WERI-Rb-1 (cell line): Measurements from ENCODE around the gene SPINT2.

ENCODE experiments used
- DNase-seq: peaks from one replicate; pipeline ENCODE4 v3.0.0-alpha.2; 2020
- H3K27ac ChIP-seq: fragments of 250-450 bp; sonication (Bioruptor Pico); 2 replicates; pipeline ENCODE4 v1.5.1; 2020; ENCODE audit warnings: mild to moderate bottlenecking, moderate library complexity
- H3K27me3 ChIP-seq: fragments of 250-450 bp; sonication (Bioruptor Pico); 2 replicates; pipeline ENCODE4 v1.5.1; 2021; ENCODE audit warnings: mild to moderate bottlenecking, low read depth, moderate library complexity; ENCODE audit not compliant: insufficient read depth, severe bottlenecking
- H3K36me3 ChIP-seq: fragments of 250-450 bp; sonication (Bioruptor Pico); 2 replicates; pipeline ENCODE4 v1.5.1; 2020; ENCODE audit warnings: mild to moderate bottlenecking, moderate library complexity
- H3K4me3 ChIP-seq: 2 replicates; pipeline ENCODE4 v1.5.1; 2011; ENCODE audit warnings: low read depth, mild to moderate bottlenecking, control low read depth, low read length
- H3K9me3 ChIP-seq: fragments of 250-450 bp; sonication (Bioruptor Pico); 2 replicates; pipeline ENCODE4 v1.5.1; 2021; ENCODE audit warnings: mild to moderate bottlenecking, moderate library complexity; ENCODE audit not compliant: severe bottlenecking
- TF ChIP-seq, protein P1 (sequence below): IDR thresholded peaks from 2 replicates; pipeline ENCODE4 v1.5.1; 2011; ENCODE audit warnings: low read depth, mild to moderate bottlenecking, control low read depth, inconsistent platforms, low read length

SPINT2 gene

DNA sequence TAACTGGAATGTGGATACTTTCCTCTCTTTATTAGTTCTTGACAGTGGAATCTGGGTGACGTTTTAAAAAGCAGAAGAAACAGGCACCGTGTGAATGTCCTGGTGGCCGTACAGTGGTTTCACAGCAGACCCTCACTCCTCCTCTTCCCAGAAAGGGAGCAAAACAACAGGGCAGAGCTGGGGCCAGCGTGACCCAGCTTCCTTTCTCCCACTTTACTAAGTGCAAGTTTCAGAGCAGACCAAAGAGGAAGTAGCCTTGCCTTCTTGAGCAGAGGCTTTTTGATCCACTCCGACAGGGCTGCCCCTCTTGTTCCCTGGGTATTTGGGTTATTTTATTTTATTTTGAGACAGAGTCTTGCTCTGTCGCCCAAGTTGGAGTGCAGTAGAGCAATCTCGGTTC, 20.0 kb downstream of the SPINT2 start:
- H3K27me3 ChIP-seq = no peaks in the 10 kb centered on the region
- no peak overlapping the region for H3K4me3 ChIP-seq
- no peak for DNase-seq
- no peaks in the 10 kb centered on the region for H3K36me3 ChIP-seq
- no peaks in the 10 kb centered on the region for H3K9me3 ChIP-seq
- no peak overlapping the region for H3K27ac ChIP-seq
- TF ChIP-seq, protein P1, sequence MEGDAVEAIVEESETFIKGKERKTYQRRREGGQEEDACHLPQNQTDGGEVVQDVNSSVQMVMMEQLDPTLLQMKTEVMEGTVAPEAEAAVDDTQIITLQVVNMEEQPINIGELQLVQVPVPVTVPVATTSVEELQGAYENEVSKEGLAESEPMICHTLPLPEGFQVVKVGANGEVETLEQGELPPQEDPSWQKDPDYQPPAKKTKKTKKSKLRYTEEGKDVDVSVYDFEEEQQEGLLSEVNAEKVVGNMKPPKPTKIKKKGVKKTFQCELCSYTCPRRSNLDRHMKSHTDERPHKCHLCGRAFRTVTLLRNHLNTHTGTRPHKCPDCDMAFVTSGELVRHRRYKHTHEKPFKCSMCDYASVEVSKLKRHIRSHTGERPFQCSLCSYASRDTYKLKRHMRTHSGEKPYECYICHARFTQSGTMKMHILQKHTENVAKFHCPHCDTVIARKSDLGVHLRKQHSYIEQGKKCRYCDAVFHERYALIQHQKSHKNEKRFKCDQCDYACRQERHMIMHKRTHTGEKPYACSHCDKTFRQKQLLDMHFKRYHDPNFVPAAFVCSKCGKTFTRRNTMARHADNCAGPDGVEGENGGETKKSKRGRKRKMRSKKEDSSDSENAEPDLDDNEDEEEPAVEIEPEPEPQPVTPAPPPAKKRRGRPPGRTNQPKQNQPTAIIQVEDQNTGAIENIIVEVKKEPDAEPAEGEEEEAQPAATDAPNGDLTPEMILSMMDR = no peak

DNA sequence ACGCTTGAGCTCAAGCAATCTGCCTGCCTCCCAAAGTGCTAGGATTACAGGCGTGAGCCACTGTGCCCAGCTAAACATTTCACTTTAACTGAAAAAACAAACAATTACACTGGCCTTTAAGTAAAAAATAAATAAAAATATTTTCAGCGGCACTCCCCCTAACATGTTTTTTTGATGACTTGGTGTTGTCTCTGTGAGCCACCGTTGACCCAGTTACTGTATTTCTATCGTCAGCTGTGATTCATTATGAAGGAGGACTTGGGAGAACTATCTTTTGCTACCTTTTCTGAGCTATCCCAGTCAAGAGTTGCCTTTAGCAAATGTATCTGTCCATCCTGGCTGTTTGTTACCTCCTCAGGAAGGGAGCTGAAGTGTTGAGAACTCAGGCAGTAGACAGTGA, 21.2 kb downstream of the SPINT2 start:
- Histone ChIP-seq H3K9me3 (no peaks in the 10 kb centered on the region), H3K27ac (no peak overlapping the region), H3K36me3 (no peaks in the 10 kb centered on the region), H3K4me3 (no peak overlapping the region), H3K27me3 (no peaks in the 10 kb centered on the region)
- DNase-seq = no peak
- TF ChIP-seq, protein P1 = no peak

DNA sequence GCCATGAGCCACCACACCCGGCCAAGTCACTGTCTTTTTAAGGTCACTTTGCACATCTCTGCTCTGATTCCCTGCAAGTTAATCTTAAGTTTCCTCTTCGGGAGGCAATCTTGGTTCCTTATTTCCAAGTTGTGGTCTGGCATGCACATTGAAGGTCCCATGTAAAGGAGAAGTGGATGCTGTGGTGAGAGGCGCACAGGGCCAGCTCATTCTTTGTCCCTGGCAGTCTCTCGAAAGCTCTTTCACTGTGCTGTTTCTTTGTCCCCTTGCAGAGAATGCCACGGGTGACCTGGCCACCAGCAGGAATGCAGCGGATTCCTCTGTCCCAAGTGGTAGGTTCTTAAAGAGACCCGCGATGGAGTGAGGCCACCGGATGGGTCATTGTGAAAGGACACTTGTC, 23.2 kb downstream of the SPINT2 start:
- no peak for DNase-seq
- no peaks in the 10 kb centered on the region for H3K27me3 ChIP-seq
- H3K4me3 ChIP-seq = no peak overlapping the region
- H3K36me3 ChIP-seq = no peaks in the 10 kb centered on the region
- no peak overlapping the region for H3K27ac ChIP-seq
- TF ChIP-seq, protein P1 = no peak
- no peaks in the 10 kb centered on the region for H3K9me3 ChIP-seq

DNA sequence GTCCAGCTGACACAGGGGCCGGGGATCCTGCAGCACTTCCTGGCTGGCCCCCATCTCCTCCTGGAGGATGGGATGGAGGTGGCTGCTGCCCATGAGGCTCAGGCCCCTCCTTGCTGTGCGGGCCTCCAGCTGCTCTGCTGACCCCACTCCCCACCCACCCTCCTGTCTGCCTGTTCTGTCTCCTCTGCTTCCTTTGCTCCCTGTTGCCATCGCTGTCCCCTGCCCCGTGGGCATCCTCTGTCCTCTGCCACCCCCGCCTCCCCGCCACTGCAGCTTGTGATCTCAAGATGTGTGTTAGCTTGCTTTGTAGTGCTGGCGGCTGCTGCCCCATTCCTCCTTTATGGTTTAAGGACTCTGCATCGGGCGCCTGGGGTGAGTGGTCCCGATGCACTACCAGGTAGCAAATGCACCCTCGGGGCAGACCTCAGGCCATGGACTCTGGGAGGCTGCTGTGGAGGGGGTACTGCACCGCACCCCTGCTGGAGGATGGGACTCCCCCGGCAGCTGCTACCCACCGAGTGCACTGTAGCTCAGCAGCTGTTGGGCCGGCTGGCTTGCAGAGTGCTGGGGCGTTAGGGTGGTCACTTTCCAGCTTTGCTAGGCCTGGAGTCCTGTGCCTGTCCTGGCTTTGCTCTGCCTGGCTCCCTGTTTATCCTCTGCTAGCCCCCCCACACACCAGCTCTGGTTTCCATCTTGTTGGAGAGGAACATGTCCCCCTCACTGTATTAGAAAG, 23.9 kb downstream of the SPINT2 start:
- no peak overlapping the region for H3K27ac ChIP-seq
- H3K9me3 ChIP-seq = no peaks in the 10 kb centered on the region
- no peaks in the 10 kb centered on the region for H3K27me3 ChIP-seq
- no peak for DNase-seq
- TF ChIP-seq, protein P1 = no peak
- no peak overlapping the region for H3K4me3 ChIP-seq
- no peaks in the 10 kb centered on the region for H3K36me3 ChIP-seq

DNA sequence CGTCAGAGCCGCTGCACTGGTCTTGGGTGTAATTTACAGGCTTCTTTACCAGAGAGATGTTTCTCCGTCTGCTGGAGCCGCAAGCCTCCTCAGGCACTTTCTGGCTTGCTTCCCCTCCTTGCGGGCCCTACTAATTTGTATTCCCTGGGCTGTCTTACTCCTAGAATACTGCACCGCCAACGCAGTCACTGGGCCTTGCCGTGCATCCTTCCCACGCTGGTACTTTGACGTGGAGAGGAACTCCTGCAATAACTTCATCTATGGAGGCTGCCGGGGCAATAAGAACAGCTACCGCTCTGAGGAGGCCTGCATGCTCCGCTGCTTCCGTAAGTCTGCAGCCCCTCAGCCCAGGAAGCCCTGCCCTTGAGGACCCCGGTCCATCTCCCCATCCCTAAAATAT, 25.6 kb downstream of the SPINT2 start:
- DNase-seq = no peak
- no peaks in the 10 kb centered on the region for H3K36me3 ChIP-seq
- TF ChIP-seq, protein P1 = no peak
- no peak overlapping the region for H3K27ac ChIP-seq
- no peaks in the 10 kb centered on the region for H3K9me3 ChIP-seq
- no peak overlapping the region for H3K4me3 ChIP-seq
- H3K27me3 ChIP-seq = no peaks in the 10 kb centered on the region

DNA sequence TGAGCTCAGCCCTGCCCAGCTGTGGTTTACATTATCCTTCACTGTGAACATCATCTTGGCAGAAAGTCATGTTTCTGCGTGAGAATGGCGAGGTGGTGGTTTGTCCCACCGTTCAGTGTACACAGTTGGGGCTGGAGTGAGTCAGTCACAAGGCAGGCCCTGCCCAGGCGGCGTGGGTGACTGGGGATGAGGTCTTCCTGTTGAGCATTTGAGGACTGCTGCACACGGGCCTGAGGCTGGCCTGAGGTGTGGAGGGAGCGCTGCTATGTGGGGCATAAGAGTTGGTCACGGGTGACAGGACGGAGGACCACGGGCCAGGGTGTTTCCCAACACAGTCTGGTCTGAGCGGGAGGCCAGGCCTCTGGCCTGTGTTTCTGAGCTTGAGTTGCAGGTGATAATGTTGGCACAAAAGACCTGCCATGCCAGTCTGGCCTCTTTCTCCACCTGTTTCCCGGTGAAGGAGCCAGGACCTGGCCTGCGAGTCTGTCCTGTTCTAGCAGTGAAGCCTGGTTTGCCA, 26.3 kb downstream of the SPINT2 start:
- H3K4me3 ChIP-seq = no peak overlapping the region
- no peaks in the 10 kb centered on the region for H3K36me3 ChIP-seq
- no peak overlapping the region; the same call in 1 of the 2 replicates for H3K27ac ChIP-seq
- DNase-seq = no peak
- no peaks in the 10 kb centered on the region for H3K27me3 ChIP-seq
- TF ChIP-seq, protein P1 = no peak
- no peaks in the 10 kb centered on the region for H3K9me3 ChIP-seq
